Panc1 (cell line): ENCODE measurements around the gene THAP6. TPM values are rescaled to one million over a fixed set of nuclear protein-coding genes. Genes with fewer than 3 reads are reported as not detected.

ENCODE experiments used
- ATAC-seq: fragments of 200-7000 bp; cut with Tn5 transposase; 2 replicates; pipeline ENCODE4 v1.9.1; 2020; ENCODE audit warnings: mild to moderate bottlenecking, moderate library complexity
- BruUV-seq: library from RNA; stranded (reverse); fragments of 400-500 nt; replicated peaks from 2 replicates; lab custom pipeline; 2021; lab: Mats Ljungman, UMichigan
- CTCF ChIA-PET: fragments of 300-600 bp; sonication (Branson Sonifier 250); formaldehyde crosslinking; loops from one replicate; lab custom pipeline; 2022; ENCODE audit warnings: antibody characterized with exemption; lab: Charles Lee
- POLR2A ChIA-PET: fragments of 300-600 bp; sonication (Branson Sonifier 250); formaldehyde crosslinking; loops from one replicate; lab custom pipeline; 2022; ENCODE audit warnings: antibody characterized with exemption; lab: Charles Lee
- DNase-seq: peaks from one replicate; pipeline ENCODE4 v3.0.0-alpha.2; 2010; ENCODE audit warnings: low read depth, low spot score
- H3K27ac ChIP-seq: 2 replicates; pipeline ENCODE4 v1.5.1; 2011; ENCODE audit warnings: mild to moderate bottlenecking, low read length, inconsistent platforms
- H3K27me3 ChIP-seq: fragments of 200-500 bp; sonication (Bioruptor generic); 2 replicates; pipeline ENCODE4 v1.6.0; 2014; ENCODE audit warnings: low read length, inconsistent platforms; ENCODE audit not compliant: control insufficient read depth, insufficient read depth
- H3K36me3 ChIP-seq: fragments of 200-500 bp; sonication (Bioruptor generic); 2 replicates; pipeline ENCODE4 v1.5.1; 2014; ENCODE audit warnings: inconsistent platforms, mild to moderate bottlenecking, low read length, moderate library complexity; ENCODE audit not compliant: control insufficient read depth, insufficient read depth
- H3K4me1 ChIP-seq: 2 replicates; pipeline ENCODE4 v1.5.1; 2011; ENCODE audit warnings: inconsistent platforms, mild to moderate bottlenecking, low read length, moderate library complexity; ENCODE audit not compliant: control insufficient read depth, insufficient read depth
- H3K4me3 ChIP-seq, 2 experiments: 2 replicates each; pipeline ENCODE4 v1.5.1; 2011 to 2012; ENCODE audit warnings: low read depth in 2 of 2, low read length in 2 of 2, mild to moderate bottlenecking in 2 of 2, inconsistent platforms in 1 of 2, moderate library complexity in 1 of 2
- H3K9me3 ChIP-seq: fragments of 200-500 bp; sonication (Bioruptor generic); 2 replicates; pipeline ENCODE4 v1.5.1; 2014; ENCODE audit warnings: low read depth, mild to moderate bottlenecking, inconsistent platforms, low read length, moderate library complexity; ENCODE audit not compliant: control insufficient read depth, insufficient read depth
- POLR2AphosphoS5 ChIP-seq: IDR thresholded peaks from 2 replicates; pipeline ENCODE4 v1.6.1; 2012; ENCODE audit warnings: mild to moderate bottlenecking, low read depth, low read length, moderate library complexity
- SIN3A ChIP-seq: IDR thresholded peaks from 2 replicates; pipeline ENCODE4 v1.6.1; 2012; ENCODE audit warnings: low read depth, mild to moderate bottlenecking, low read length, moderate library complexity, borderline replicate concordance; ENCODE audit not compliant: insufficient read depth
- TCF7L2 ChIP-seq: IDR thresholded peaks from 2 replicates; pipeline ENCODE4 v1.6.1; 2011; ENCODE audit warnings: mild to moderate bottlenecking, low read depth, low read length, inconsistent platforms
- in situ Hi-C: cut with HindIII; loops from 2 replicates; pipeline ENCODE4 v1.10.0; 2016; ENCODE audit warnings: low sequenced_read_pairs, low pct_unique_long_range_greater_than_20kb
- intact Hi-C: fragments of 100-400 bp; cut with micrococcal nuclease; formaldehyde crosslinking; loops from one replicate; pipeline ENCODE4 v1.10.0; 2022; ENCODE audit not compliant: unreplicated experiment
- total RNA-seq: library from RNA; stranded (reverse); gene quantifications from one replicate; pipeline ENCODE4 v1.2.1, GENCODE V29; 2021; ENCODE audit not compliant: unreplicated experiment
- TF ChIP-seq, protein P1 (sequence below), 2 experiments: IDR thresholded peaks; 2 replicates each; pipeline ENCODE4 v1.6.1; 2011 to 2012; ENCODE audit warnings: low read depth in 2 of 2, control low read depth in 1 of 2, low read length in 1 of 2, mild to moderate bottlenecking in 1 of 2, moderate library complexity in 1 of 2; ENCODE audit not compliant: insufficient read depth in 1 of 2
- TF ChIP-seq, protein P2 (sequence below): fragments of 450-650 bp; IDR thresholded peaks from 2 replicates; pipeline ENCODE4 v1.5.1; 2017; ENCODE audit warnings: mild to moderate bottlenecking

THAP6 gene
- total RNA-seq, 1 experiment from 2014 or later: 13.9 TPM

DNA sequence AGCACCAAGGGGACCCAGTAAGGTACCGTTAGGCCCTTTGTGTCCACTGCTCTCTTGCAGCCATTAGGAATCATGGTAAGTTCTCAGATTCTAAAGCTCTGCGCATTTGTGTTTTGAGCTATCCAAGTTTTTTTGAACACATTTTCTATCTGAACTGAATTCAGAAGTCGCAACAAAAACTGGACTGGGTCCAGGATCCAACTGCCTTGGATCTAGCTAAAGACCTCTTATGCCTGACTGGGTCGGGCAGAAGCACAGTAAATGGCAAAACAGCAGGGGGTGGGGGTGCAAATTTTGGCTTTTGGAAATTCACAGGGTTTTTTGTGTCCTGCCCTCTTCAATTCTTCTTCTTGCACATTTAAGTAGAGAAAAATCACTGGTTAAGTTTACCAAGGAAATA lies 30.1 kb upstream of the THAP6 start:
- Histone ChIP-seq H3K27me3 (no peaks in the 10 kb centered on the region), H3K4me3 (no peak overlapping the region), H3K9me3 (no peaks in the 10 kb centered on the region), H3K4me1 (no peaks in the 10 kb centered on the region), H3K27ac (no peak overlapping the region), H3K36me3 (peaks cover 10% of the 10 kb centered on the region)
- in situ Hi-C loops: no loop called here
- POLR2A ChIA-PET: no interaction called here
- no TSS peak for BruUV-seq
- TF ChIP-seq, protein P1, sequence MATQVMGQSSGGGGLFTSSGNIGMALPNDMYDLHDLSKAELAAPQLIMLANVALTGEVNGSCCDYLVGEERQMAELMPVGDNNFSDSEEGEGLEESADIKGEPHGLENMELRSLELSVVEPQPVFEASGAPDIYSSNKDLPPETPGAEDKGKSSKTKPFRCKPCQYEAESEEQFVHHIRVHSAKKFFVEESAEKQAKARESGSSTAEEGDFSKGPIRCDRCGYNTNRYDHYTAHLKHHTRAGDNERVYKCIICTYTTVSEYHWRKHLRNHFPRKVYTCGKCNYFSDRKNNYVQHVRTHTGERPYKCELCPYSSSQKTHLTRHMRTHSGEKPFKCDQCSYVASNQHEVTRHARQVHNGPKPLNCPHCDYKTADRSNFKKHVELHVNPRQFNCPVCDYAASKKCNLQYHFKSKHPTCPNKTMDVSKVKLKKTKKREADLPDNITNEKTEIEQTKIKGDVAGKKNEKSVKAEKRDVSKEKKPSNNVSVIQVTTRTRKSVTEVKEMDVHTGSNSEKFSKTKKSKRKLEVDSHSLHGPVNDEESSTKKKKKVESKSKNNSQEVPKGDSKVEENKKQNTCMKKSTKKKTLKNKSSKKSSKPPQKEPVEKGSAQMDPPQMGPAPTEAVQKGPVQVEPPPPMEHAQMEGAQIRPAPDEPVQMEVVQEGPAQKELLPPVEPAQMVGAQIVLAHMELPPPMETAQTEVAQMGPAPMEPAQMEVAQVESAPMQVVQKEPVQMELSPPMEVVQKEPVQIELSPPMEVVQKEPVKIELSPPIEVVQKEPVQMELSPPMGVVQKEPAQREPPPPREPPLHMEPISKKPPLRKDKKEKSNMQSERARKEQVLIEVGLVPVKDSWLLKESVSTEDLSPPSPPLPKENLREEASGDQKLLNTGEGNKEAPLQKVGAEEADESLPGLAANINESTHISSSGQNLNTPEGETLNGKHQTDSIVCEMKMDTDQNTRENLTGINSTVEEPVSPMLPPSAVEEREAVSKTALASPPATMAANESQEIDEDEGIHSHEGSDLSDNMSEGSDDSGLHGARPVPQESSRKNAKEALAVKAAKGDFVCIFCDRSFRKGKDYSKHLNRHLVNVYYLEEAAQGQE (IDR thresholded peaks at IDR 0.05; ENCODE audit: insufficient read depth in 1 of 2, low read depth in 2 of 2, low read length in 1 of 2): no peak
- TF ChIP-seq POLR2AphosphoS5 (no peak), SIN3A (no peak), TCF7L2 (no peak)
- TF ChIP-seq, protein P2, sequence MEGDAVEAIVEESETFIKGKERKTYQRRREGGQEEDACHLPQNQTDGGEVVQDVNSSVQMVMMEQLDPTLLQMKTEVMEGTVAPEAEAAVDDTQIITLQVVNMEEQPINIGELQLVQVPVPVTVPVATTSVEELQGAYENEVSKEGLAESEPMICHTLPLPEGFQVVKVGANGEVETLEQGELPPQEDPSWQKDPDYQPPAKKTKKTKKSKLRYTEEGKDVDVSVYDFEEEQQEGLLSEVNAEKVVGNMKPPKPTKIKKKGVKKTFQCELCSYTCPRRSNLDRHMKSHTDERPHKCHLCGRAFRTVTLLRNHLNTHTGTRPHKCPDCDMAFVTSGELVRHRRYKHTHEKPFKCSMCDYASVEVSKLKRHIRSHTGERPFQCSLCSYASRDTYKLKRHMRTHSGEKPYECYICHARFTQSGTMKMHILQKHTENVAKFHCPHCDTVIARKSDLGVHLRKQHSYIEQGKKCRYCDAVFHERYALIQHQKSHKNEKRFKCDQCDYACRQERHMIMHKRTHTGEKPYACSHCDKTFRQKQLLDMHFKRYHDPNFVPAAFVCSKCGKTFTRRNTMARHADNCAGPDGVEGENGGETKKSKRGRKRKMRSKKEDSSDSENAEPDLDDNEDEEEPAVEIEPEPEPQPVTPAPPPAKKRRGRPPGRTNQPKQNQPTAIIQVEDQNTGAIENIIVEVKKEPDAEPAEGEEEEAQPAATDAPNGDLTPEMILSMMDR: no peak
- intact Hi-C loops: no loop called here
- ATAC-seq (no peak), DNase-seq (no peak)
- CTCF ChIA-PET: no interaction called here

DNA sequence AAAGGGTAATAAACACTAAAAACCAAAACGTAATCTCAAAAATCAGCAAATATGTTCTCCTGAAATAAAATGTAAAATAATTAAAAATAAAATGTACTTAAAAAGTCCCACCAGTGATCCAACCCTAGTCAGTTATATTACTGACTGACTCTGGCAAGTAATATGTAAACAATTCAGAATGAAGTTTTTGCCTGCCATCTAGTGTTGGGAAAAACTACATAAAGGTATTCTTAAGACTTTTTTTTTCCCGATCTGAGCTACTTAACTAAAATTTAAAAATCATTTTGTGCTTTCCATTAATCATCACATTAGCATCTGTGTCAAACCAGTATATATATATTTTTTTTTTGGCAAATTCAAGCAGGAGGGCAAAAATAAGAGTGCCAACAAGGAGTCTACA lies 24.1 kb upstream of the THAP6 start:
- Histone ChIP-seq H3K9me3 (no peaks in the 10 kb centered on the region), H3K27ac (no peak overlapping the region), H3K27me3 (no peaks in the 10 kb centered on the region), H3K36me3 (peaks cover 12% of the 10 kb centered on the region; the same call in 1 of the 2 replicates), H3K4me3 (no peak overlapping the region), H3K4me1 (no peaks in the 10 kb centered on the region)
- ChIA-PET CTCF (no interaction called here), POLR2A (no interaction called here)
- ATAC-seq (no peak), DNase-seq (no peak)
- intact Hi-C loops: no loop called here
- in situ Hi-C loops: no loop called here
- TF ChIP-seq, protein P1 (IDR thresholded peaks at IDR 0.05; ENCODE audit: insufficient read depth in 1 of 2, low read depth in 2 of 2, low read length in 1 of 2): no peak
- TF ChIP-seq, protein P2: peak; percentile 21; the same call in 1 of the 2 replicates
- no TSS peak for BruUV-seq
